Activated naive CD4-positive, alpha-beta T cell treated with anti-CD3 and anti-CD28 coated beads, Interleukin-2, amount 50 U/mL, for 72 hours (primary cell): ENCODE data around the gene RTN1. TPM values are rescaled to one million over a fixed set of nuclear protein-coding genes. Genes with fewer than 3 reads are reported as not detected.

Source experiments
- ATAC-seq, 2 donors: fragments of 150-1000 bp; cut with Tn5 transposase; 2 replicates each; pipeline ENCODE4 v1.10.0; 2021; ENCODE audit warnings: mild to moderate bottlenecking in 2 of 2, moderate library complexity in 2 of 2
- DNase-seq, 2 donors: peaks; one replicate each; pipeline ENCODE4 v3.0.0; 2021 to 2022; ENCODE audit warnings: low spot score in 2 of 2
- H3K27ac Mint-ChIP-seq, 2 donors: one replicate each; pipeline ENCODE4 v1.8.0; 2022; ENCODE audit warnings: mild to moderate bottlenecking in 2 of 2, mixed read lengths in 2 of 2
- H3K36me3 Mint-ChIP-seq, 2 donors: one replicate each; pipeline ENCODE4 v1.8.0; 2022; ENCODE audit warnings: mixed read lengths in 2 of 2
- H3K9me3 Mint-ChIP-seq, 2 donors: one replicate each; pipeline ENCODE4 v1.8.0; 2022; ENCODE audit warnings: mixed read lengths in 2 of 2
- total RNA-seq, 2 donors: library from RNA; stranded (reverse); gene quantifications; one replicate each; pipeline ENCODE4 v1.2.3, GENCODE V29; 2022

RTN1 gene
- total RNA-seq, 2 donors from 2014 or later, result not detected

DNA sequence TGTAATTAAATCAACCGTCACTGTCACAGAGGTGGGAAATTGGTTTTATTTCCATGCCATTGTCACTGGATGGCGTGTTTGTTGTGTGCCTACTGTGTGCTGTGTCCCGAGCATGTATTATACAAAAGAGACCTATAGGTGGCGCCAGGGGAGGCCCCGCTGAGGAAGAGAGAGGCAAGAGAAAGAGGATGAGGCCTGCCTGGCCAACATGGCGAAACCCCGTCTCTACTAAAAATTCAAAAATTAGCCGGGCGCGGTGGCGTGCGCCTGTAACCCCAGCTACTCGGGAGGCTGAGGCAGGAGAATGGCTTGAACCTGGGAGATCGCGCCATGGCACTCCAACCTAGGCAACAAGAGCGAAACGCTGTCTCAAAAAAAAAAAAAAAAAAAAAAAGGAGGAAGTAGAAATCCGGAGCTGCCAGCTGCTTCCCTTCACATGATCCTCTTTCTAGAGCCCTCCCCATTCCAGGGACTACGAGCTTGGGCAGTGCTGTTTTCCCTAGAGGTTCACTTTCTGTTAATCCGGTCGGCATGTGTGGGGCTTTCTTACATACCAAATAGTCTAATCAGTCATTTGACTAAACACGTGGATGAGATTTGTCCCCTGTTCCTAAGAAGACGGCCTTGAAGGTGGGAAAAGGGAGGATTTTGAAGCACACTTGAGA lies 287.6 kb downstream of the RTN1 start:
- peak overlapping the region in 1 of 2 donors; percentile 47 for H3K27ac Mint-ChIP-seq
- no peak for ATAC-seq
- H3K36me3 Mint-ChIP-seq, result no peaks in the 10 kb centered on the region
- DNase-seq, result no peak
- H3K9me3 Mint-ChIP-seq, result no peaks in the 10 kb centered on the region

DNA sequence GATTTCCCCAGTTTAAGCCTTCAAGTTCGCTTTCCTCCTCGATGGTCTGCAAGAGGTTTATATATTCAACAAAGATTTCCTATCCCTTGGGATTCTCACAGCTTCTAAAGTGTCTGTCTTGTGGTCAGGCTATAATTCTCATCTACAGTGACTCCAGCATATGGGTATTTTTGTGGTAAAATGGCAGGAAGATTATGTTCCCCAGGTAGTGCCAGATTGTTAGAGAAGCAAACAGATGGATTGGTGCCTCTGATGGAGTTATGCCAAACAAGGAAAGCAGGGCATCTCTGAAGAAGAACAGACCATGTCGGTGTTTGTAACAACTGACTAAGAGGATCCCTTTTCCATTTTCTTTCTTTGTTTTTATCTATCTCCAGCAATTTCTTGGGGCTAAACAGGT lies 288.4 kb downstream of the RTN1 start:
- Mint-ChIP-seq H3K9me3 (no peaks in the 10 kb centered on the region), H3K36me3 (no peaks in the 10 kb centered on the region), H3K27ac (no peak overlapping the region)
- DNase-seq (no peak), ATAC-seq (no peak)

DNA sequence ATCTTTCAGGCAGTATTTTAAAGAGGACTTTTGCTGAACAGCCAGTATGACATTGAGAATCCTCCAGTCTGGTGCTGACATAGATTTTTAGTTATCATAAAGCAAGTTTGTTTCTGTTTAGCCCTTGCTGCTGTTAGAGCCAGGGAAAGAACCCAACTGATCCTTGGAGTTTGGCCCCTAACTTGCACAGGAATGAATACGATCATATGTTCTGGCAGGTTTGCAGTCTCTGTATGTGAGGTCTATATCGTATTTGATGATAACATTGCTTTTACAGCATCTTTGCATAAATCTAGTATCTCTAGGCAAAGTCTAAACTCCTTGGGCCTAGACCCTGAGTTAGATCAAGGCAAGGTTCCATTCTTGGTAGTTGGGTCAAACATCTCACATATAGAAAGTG lies 289.7 kb downstream of the RTN1 start:
- DNase-seq, result no peak
- no peak for ATAC-seq
- Mint-ChIP-seq H3K27ac (no peak overlapping the region), H3K36me3 (no peaks in the 10 kb centered on the region), H3K9me3 (no peaks in the 10 kb centered on the region)

DNA sequence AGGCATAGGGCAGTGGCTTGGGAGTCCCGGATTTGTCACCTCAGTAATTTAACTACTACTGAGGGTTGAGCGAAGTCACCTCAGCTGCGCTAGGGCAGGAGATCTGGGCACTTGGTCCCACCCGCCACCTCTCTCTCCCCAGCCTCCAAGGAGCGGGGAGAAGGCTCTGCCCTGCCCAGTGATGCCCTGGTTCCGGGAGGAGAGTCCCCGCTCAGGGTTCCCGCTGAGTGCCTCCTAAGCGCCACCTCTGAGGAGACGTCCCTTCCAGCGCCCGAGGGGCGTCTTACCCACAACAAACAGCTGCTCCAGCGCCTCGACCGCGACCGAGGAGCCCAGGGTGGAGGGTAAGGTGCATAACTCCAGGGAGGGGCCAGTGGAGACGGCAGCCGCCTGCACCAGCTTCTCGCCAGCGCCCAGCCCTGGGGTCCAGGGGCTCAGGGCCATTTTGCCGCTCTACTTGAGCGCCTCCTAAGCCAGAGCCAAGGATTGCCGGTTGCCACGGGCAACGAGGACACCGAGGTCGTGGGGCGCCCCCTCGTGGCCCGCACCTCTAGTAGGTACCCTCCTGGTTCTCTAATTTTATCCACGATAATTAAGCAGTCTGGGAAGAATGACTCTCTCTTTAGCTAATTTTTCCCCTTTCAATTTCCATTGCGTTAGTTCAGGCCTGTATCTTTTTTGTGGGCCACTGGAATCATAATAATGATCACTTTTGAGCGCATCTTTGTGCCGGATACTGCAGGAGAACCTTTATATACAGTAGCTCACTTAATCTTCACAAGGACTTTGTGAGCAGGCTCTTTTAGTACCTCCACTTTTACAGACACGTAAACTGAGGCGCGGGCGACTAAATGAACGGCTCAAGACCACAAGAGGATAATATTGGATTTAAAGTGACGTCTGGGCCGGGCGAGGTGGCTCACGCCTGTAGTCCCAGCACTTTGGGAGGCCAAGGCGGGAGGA lies 294.0 kb downstream of the RTN1 start, which contains the start of gene CCDC175:
Gene CCDC175 (minus strand): TSS at position 481 of the 963 bp plus-strand sequence. CDS start 37 bp downstream, at position 444.
- ATAC-seq (peak; percentile 99 to 100), DNase-seq (peak; percentile 71 to 84)
- Mint-ChIP-seq H3K36me3 (no peaks in the 10 kb centered on the region), H3K9me3 (no peaks in the 10 kb centered on the region), H3K27ac (peak within 1 kb of the TSS in 1 of 2 donors; percentile 57)

DNA sequence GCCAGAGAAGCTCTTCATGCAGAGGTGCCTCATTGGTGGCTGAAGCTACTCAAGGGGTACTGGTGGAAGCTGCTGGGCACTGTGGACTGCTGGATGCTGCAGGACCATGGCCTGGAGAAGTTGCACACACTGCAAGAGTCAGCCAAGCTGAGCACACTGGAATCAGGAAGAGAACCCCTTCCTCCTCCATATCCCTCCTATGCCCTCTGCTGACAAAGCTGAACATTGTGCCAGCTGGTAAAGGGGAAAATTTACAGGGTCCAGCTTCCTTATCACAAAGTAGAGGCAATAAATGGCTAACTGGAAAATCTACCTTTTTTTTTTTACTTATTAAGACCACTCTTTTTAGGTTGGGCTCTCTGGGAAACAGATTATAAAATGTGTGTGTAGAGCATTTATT lies 300.5 kb downstream of the RTN1 start:
- Mint-ChIP-seq H3K36me3 (no peaks in the 10 kb centered on the region), H3K9me3 (no peaks in the 10 kb centered on the region), H3K27ac (no peak overlapping the region)
- ATAC-seq (no peak), DNase-seq (no peak)

DNA sequence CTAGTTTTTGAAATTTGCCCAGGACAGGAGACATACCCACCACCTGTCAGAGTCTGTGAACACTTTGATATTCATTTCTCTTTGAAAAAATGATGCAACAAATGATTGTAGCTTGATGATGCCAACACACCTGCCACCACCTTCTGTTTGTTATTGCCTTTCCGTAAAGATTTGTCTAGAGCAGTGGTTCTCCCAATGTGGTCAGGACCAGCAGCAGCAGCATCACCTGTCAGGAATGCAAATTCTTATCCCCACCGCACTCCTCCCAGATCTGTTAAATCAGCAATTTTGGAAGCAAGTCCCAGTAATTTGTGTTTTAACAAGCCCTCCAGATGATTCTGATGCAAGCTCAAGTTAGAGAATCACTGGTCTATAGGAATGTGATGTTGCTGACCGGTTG lies 303.9 kb downstream of the RTN1 start:
- no peak for ATAC-seq
- DNase-seq, result no peak
- Mint-ChIP-seq H3K36me3 (no peaks in the 10 kb centered on the region), H3K27ac (no peak overlapping the region), H3K9me3 (no peaks in the 10 kb centered on the region)

DNA sequence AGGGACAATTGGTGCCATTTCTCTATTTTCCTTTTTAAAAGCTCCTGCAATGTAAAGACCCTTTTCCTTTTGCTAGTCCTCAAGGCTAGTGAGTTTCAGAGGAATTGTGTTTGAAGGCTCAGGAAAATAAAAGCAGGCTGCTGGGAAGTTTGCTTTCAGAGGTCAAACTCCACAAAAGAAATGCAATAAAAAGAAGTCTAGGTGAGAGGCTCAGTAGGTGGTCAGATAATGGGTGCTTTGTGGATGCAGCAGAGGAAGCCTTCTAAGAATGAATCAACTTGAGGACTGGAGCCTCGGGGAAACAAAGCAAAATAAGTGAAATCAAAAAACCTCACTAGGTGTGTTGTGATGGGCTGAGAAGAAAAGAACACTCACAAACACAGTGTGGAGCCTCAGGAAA lies 304.3 kb downstream of the RTN1 start:
- ATAC-seq, result no peak
- no peak for DNase-seq
- Mint-ChIP-seq H3K9me3 (no peaks in the 10 kb centered on the region), H3K27ac (no peak overlapping the region), H3K36me3 (no peaks in the 10 kb centered on the region)

DNA sequence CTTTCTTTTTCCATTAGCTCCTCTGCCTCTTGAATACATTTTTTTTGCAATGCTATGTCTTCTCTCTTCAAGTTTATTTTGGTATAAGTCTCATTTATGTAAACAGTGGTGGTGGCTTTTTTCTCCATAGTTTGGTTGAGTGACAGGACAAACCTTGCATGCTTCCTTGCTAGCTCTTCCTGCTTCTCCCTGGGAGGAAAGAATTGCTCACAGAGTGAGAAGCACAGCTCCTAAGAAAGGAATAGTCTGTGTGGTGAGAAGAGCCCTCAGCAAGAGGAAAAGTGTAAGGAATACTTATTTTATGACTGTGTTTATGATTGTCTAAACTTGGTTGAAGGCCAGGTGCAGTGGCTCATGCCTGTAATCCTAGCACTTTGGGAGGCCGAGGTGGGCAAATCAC lies 305.5 kb downstream of the RTN1 start:
- Mint-ChIP-seq H3K36me3 (no peaks in the 10 kb centered on the region), H3K9me3 (no peaks in the 10 kb centered on the region), H3K27ac (no peak overlapping the region)
- ATAC-seq, result no peak
- no peak for DNase-seq

DNA sequence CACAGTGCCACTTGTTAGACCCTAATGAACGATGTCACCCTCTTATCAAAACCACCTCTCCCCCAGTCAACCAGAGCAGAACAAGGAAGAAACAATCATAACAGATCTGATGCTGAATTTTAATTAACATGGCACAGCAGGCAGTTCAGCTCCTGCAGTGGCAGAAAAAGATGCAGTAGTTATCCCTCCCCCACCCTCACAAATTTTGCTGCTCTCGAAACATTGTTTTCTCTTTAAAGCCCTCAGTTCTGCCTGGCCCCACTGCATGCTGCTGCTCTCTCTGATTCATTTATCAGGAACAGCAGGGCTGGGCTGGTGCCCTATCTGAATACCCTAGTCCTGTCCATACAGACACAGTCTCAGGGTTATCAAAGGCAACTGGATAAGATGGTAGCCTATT lies 306.2 kb downstream of the RTN1 start:
- no peak for DNase-seq
- no peak for ATAC-seq
- H3K9me3 Mint-ChIP-seq, result no peaks in the 10 kb centered on the region
- H3K27ac Mint-ChIP-seq, result no peak overlapping the region
- no peaks in the 10 kb centered on the region for H3K36me3 Mint-ChIP-seq

DNA sequence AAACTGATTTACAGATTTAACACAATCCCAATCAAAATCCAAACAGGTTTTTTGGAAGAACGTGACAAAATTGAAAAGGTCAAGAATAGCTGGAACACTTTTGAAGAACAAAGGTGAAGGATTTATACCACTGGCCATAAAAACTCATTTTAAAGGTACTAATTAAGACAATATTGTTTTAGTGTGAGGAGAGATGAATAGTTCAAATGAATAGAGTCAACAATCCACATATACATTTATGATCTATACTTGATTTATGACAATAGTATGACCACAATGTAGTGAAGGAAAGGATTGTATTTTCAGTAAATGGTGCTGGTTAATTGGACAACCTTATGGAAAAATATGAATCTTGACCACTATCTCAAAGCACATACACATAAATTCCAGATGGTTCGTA lies 323.3 kb downstream of the RTN1 start:
- peaks cover 0 to 7% of the 10 kb centered on the region in 2 donors for H3K36me3 Mint-ChIP-seq
- ATAC-seq, result no peak

More for the DNA sequence above, 323.3 kb downstream of the RTN1 start:
- no peak overlapping the region for H3K27ac Mint-ChIP-seq
- no peak for DNase-seq
- no peaks in the 10 kb centered on the region for H3K9me3 Mint-ChIP-seq

Other genes with a start within 250 kb of the RTN1 start
- under 1 TPM in 1 of 2 donors, not detected in 1; 0.05 TPM for gene LRRC9, start 49.4 kb upstream of the RTN1 start, total RNA-seq
- gene PCNX4, start 221.1 kb upstream of the RTN1 start, total RNA-seq, result 10 to 100 TPM; 17.9 to 33.9 TPM